DND-41 (cell line): ENCODE results near the gene NCS1.

Source experiments
- ATAC-seq: fragments of 200-7000 bp; cut with Tn5 transposase; 3 replicates; pipeline ENCODE4 v1.9.1; 2021; ENCODE audit warnings: low read depth; ENCODE audit not compliant: insufficient read depth
- DNase-seq: peaks from one replicate; pipeline ENCODE4 v3.0.0-alpha.2; 2020
- H2AFZ ChIP-seq: 2 replicates; pipeline ENCODE4 v1.6.0; 2012; ENCODE audit warnings: low read depth, low read length
- H3K27ac ChIP-seq: 2 replicates; pipeline ENCODE4 v1.5.1; 2012; ENCODE audit warnings: low read length, inconsistent platforms
- H3K27me3 ChIP-seq: fragments of 200-600 bp; sonication (generic); 2 replicates; pipeline ENCODE4 v1.6.0; 2012; ENCODE audit warnings: low read length, mild to moderate bottlenecking, inconsistent platforms; ENCODE audit not compliant: insufficient read depth, poor library complexity
- H3K36me3 ChIP-seq: 2 replicates; pipeline ENCODE4 v1.5.1; 2012; ENCODE audit warnings: low read length, inconsistent platforms; ENCODE audit not compliant: insufficient read depth
- H3K4me1 ChIP-seq: 2 replicates; pipeline ENCODE4 v1.5.1; 2012; ENCODE audit warnings: mild to moderate bottlenecking, low read length; ENCODE audit not compliant: insufficient read depth
- H3K4me2 ChIP-seq: 2 replicates; pipeline ENCODE4 v1.6.0; 2012; ENCODE audit warnings: mild to moderate bottlenecking, moderate library complexity, low read length, inconsistent platforms; ENCODE audit not compliant: insufficient read depth
- H3K4me3 ChIP-seq, 2 experiments: fragments of 200-600 bp in 1 of 2; shearing (Covaris generic) in 1 of 2; 2 replicates each; pipeline ENCODE4 v1.5.1; 2012 to 2016; ENCODE audit warnings: inconsistent platforms in 2 of 2, low read length in 2 of 2, mild to moderate bottlenecking in 2 of 2, low read depth in 1 of 2, moderate library complexity in 1 of 2
- H3K79me2 ChIP-seq: 2 replicates; pipeline ENCODE4 v1.6.0; 2012; ENCODE audit warnings: low read length, inconsistent platforms; ENCODE audit not compliant: insufficient read depth
- H3K9ac ChIP-seq: 2 replicates; pipeline ENCODE4 v1.6.0; 2012; ENCODE audit warnings: low read depth, mild to moderate bottlenecking, inconsistent platforms, low read length, moderate library complexity
- H3K9me3 ChIP-seq: 2 replicates; pipeline ENCODE4 v1.5.1; 2012; ENCODE audit warnings: low read length, moderate library complexity, mild to moderate bottlenecking, inconsistent platforms; ENCODE audit not compliant: insufficient read depth, severe bottlenecking
- H4K20me1 ChIP-seq: 2 replicates; pipeline ENCODE4 v1.6.0; 2012; ENCODE audit warnings: low read length; ENCODE audit not compliant: insufficient read depth
- CTCF ChIP-seq: IDR thresholded peaks from 2 replicates; pipeline ENCODE4 v1.5.1; 2012; ENCODE audit warnings: borderline replicate concordance, low read length, moderate library complexity, mild to moderate bottlenecking; ENCODE audit not compliant: poor library complexity, severe bottlenecking; ENCODE audit errors: extremely low read depth
- EZH2 ChIP-seq: IDR thresholded peaks from 3 replicates; pipeline ENCODE4 v1.6.1; 2012; ENCODE audit warnings: borderline replicate concordance, low read depth, mild to moderate bottlenecking, moderate library complexity, low read length, inconsistent platforms; ENCODE audit not compliant: severe bottlenecking

The NCS1 gene

GRCh38 chr9:130201399-130201873 lies 29.2 kb downstream of the NCS1 start:
- no peaks in the 10 kb centered on the region for H4K20me1 ChIP-seq
- no peak overlapping the region for H3K27ac ChIP-seq
- H3K9me3 ChIP-seq: no peaks in the 10 kb centered on the region
- H2AFZ ChIP-seq: no peak overlapping the region
- no peak overlapping the region for H3K4me2 ChIP-seq
- H3K4me1 ChIP-seq: no peaks in the 10 kb centered on the region
- no peak overlapping the region for H3K4me3 ChIP-seq
- no peaks in the 10 kb centered on the region for H3K79me2 ChIP-seq
- DNase-seq (no peak), ATAC-seq (no peak)
- no peaks in the 10 kb centered on the region for H3K27me3 ChIP-seq
- no peak overlapping the region for H3K9ac ChIP-seq
- TF ChIP-seq EZH2 (no peak), CTCF (no peak)
- no peaks in the 10 kb centered on the region for H3K36me3 ChIP-seq

DNA sequence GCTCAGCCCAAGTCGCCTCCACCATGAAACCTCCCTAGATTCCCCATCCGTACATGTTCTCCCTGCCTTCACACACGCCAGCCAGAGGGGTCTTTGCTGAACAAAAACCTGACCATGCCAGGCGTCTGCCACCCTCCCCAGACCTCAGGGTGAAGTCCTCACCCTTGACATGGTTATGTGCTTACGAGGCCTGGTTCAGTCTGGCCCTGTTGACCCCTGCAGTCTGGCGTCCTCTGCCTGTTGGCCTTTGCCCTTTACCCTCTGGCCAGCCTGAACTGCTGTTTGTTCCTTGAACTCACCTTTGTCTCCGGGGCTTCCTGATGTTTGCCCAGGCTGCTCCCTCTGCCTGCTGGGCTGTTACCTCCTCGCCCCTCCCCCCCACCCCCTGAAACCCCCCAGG lies 29.8 kb downstream of the NCS1 start:
- Histone ChIP-seq H4K20me1 (no peaks in the 10 kb centered on the region), H3K27ac (no peak overlapping the region), H3K79me2 (no peaks in the 10 kb centered on the region), H3K9ac (no peak overlapping the region), H3K4me1 (no peaks in the 10 kb centered on the region), H2AFZ (no peak overlapping the region), H3K4me2 (no peak overlapping the region), H3K36me3 (no peaks in the 10 kb centered on the region), H3K9me3 (no peaks in the 10 kb centered on the region), H3K27me3 (no peaks in the 10 kb centered on the region), H3K4me3 (no peak overlapping the region)
- no peak for DNase-seq
- no peak for ATAC-seq
- no peak for TF ChIP-seq EZH2
- no peak for TF ChIP-seq CTCF

DNA sequence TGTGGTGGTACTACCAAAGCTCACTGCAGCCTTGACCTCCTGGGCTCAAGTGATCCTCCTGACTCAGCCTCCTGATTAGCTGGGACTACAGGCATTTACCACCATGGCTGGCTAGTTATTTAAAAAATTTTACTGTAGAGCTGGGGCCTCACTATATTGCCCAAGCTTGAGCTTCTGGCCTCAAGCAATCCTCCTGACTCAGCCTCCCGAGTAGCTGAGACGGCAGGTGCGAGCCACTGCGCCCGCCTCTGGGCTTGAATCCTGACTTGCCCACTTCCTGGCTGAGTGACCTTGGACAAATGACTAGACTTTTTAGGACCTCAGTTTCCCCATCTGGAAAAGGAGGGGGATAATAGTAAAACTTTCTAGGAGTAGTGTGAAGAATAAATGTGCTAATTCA lies 32.1 kb downstream of the NCS1 start:
- Histone ChIP-seq H3K9ac (no peak overlapping the region), H3K4me3 (no peak overlapping the region), H3K27ac (no peak overlapping the region), H4K20me1 (no peaks in the 10 kb centered on the region), H3K9me3 (no peaks in the 10 kb centered on the region), H3K4me1 (no peaks in the 10 kb centered on the region), H2AFZ (no peak overlapping the region), H3K27me3 (no peaks in the 10 kb centered on the region), H3K4me2 (no peak overlapping the region), H3K79me2 (no peaks in the 10 kb centered on the region), H3K36me3 (no peaks in the 10 kb centered on the region)
- TF ChIP-seq CTCF (no peak), EZH2 (no peak)
- ATAC-seq (no peak), DNase-seq (no peak)

DNA sequence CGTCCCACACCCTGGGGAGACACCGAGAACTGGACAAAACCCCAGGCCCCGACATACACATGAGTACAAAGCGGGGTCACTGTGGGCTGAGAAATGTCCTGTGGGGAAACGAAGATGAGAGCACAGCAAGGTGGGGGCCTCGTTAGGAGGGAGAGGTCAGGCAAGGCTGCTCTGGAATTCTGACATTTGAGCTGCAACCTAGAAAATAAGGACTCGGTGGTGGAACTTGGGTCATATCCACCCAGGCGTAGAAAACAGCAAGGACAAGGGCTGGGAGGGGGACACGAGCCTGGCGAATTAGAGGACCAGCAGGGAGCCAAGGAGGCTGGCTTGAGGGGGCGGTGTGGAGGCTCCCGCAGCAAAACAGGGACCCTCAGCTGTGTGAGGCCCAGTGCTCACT lies 32.8 kb downstream of the NCS1 start:
- Histone ChIP-seq H3K79me2 (no peaks in the 10 kb centered on the region), H3K9me3 (no peaks in the 10 kb centered on the region), H4K20me1 (no peaks in the 10 kb centered on the region), H3K27me3 (no peaks in the 10 kb centered on the region), H3K27ac (no peak overlapping the region), H3K9ac (no peak overlapping the region), H2AFZ (no peak overlapping the region), H3K4me1 (no peaks in the 10 kb centered on the region), H3K36me3 (no peaks in the 10 kb centered on the region), H3K4me3 (no peak overlapping the region), H3K4me2 (no peak overlapping the region)
- TF ChIP-seq EZH2: no peak
- no peak for TF ChIP-seq CTCF
- DNase-seq (no peak), ATAC-seq (no peak)
